AG08396 (cell line): ENCODE measurements around the gene LAX1.
A peak's percentile ranks its signal among the peaks of the same experiment; 100 is the strongest.
"Not testable (repeated sequence)": the region's sequence is repeated elsewhere in the genome, so short reads cannot be mapped to it uniquely, and the experiment has no call there.

Source experiments
- DNase-seq: peaks from one replicate; pipeline ENCODE4 v3.0.0; 2012; ENCODE audit warnings: low spot score, mixed read lengths

LAX1 gene

GRCh38 chr1:203765029-203765837 is at the start of gene LAX1:
Gene LAX1, plus strand, starts transcription at chr1:203765183. Its CDS starts 383 bp downstream, at chr1:203765566.
- DNase-seq = no peak

- DNase-seq = no peak
Observed at GRCh38 chr1:203717120-203717519, 47.9 kb upstream of the LAX1 start.

GRCh38 chr1:203720242-203720641 is 44.7 kb upstream of the LAX1 start:
- DNase-seq = no peak

GRCh38 chr1:203722909-203723308 is 42.1 kb upstream of the LAX1 start:
- no peak for DNase-seq

GRCh38 chr1:203726417-203726867 is 38.5 kb upstream of the LAX1 start:
- no peak for DNase-seq

- no peak for DNase-seq
Observed at GRCh38 chr1:203733009-203733863, 31.7 kb upstream of the LAX1 start.

GRCh38 chr1:203742436-203742835 is 22.5 kb upstream of the LAX1 start:
- no peak for DNase-seq

GRCh38 chr1:203743091-203743571 is 21.9 kb upstream of the LAX1 start:
- DNase-seq = no peak

- peak; percentile 13 for DNase-seq
Observed at GRCh38 chr1:203744075-203744972, 20.7 kb upstream of the LAX1 start.

- DNase-seq = no peak
Observed at GRCh38 chr1:203746281-203746680, 18.7 kb upstream of the LAX1 start.

- DNase-seq = peak; percentile 26
Observed at GRCh38 chr1:203751051-203751450, 13.9 kb upstream of the LAX1 start.

- DNase-seq = not testable (repeated sequence)
Observed at GRCh38 chr1:203751618-203752361, 13.2 kb upstream of the LAX1 start.

- no peak for DNase-seq
Observed at GRCh38 chr1:203754455-203754864, 10.5 kb upstream of the LAX1 start.

GRCh38 chr1:203756036-203756435 is 8.9 kb upstream of the LAX1 start:
- no peak for DNase-seq

GRCh38 chr1:203758749-203759148 is 6.2 kb upstream of the LAX1 start:
- not testable (repeated sequence) for DNase-seq

- no peak for DNase-seq
Observed at GRCh38 chr1:203760506-203760905, 4.5 kb upstream of the LAX1 start.

GRCh38 chr1:203761958-203762357 is 3.0 kb upstream of the LAX1 start:
- DNase-seq = not testable (repeated sequence)

- no peak for DNase-seq
Observed at GRCh38 chr1:203763505-203763904, 1.5 kb upstream of the LAX1 start.

- DNase-seq = no peak
Observed at GRCh38 chr1:203764105-203765028, 616 bp upstream of the LAX1 start.

GRCh38 chr1:203768256-203768655 is 3.3 kb downstream of the LAX1 start:
- no peak for DNase-seq
